ENCODE results near the gene DTX3.

The DTX3 gene

DNA sequence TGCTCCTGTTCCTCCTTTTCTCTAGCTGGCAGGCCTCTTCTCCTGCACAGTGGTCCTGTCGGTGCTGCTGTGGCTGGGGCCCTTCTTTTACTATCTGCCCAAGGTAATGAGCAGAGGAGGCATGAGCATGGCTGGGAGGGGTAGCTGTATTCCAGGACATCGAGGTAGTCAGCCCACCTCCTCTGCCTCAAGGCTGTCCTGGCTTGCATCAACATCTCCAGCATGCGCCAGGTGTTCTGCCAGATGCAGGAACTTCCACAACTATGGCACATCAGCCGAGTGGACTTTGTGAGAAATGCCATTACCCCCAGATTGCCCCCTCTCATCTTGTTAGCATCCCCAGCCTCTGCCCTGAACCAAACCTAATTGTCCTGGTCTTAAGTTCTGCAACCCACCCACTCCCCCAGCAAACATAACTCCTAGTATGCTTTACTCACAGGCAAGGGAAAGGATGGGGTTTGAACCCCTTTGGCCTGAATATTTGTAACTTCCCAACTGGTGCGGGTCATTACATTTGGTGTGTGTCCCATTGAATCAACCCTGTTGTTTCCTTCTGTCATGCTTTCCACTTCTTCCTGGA is 19.3 kb downstream of the DTX3 start:
- no peak overlapping the region for H3K27ac ChIP-seq
- TF ChIP-seq, protein P1, sequence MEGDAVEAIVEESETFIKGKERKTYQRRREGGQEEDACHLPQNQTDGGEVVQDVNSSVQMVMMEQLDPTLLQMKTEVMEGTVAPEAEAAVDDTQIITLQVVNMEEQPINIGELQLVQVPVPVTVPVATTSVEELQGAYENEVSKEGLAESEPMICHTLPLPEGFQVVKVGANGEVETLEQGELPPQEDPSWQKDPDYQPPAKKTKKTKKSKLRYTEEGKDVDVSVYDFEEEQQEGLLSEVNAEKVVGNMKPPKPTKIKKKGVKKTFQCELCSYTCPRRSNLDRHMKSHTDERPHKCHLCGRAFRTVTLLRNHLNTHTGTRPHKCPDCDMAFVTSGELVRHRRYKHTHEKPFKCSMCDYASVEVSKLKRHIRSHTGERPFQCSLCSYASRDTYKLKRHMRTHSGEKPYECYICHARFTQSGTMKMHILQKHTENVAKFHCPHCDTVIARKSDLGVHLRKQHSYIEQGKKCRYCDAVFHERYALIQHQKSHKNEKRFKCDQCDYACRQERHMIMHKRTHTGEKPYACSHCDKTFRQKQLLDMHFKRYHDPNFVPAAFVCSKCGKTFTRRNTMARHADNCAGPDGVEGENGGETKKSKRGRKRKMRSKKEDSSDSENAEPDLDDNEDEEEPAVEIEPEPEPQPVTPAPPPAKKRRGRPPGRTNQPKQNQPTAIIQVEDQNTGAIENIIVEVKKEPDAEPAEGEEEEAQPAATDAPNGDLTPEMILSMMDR (conservative IDR thresholded peaks at IDR 0.05): no peak
- TF ChIP-seq ZFX (IDR thresholded peaks at IDR 0.05): no peak

DNA sequence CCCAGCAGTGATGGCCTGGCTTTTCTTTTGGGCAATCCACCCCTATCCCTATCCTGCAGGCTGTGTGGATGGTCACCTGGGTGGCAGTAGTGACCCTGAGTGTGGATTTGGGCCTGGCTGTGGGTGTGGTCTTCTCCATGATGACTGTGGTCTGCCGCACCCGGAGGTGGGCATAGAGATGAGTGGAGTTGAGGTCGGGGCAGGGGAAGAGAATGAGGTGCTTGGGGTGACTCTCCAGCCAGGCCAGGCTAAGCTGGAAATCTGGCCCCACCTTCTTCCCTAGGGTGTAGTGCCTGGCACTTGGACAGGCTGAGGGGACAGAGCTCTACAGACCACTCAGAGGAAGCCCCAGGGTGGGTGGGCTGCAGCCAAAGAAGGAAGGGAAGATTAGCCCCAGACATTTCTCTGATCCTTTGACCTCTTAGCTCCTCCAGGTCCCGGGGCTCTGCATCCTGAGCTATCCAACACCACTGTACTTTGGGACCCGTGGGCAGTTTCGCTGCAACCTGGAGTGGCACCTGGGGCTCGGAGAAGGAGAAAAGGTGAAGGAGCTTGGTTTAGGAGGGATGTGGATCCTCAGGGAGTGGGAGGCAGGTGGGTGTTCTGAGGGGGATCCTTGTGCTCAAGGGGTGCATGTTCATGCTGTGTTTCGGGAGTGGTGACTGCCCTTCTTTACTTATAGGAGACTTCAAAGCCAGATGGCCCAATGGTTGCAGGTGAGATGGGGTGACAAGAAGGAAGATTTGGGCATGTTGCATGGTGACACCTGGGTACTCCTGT is 20.0 kb downstream of the DTX3 start:
- TF ChIP-seq, protein P1 (conservative IDR thresholded peaks at IDR 0.05): no peak
- TF ChIP-seq ZFX (IDR thresholded peaks at IDR 0.05): no peak
- no peak overlapping the region for H3K27ac ChIP-seq

DNA sequence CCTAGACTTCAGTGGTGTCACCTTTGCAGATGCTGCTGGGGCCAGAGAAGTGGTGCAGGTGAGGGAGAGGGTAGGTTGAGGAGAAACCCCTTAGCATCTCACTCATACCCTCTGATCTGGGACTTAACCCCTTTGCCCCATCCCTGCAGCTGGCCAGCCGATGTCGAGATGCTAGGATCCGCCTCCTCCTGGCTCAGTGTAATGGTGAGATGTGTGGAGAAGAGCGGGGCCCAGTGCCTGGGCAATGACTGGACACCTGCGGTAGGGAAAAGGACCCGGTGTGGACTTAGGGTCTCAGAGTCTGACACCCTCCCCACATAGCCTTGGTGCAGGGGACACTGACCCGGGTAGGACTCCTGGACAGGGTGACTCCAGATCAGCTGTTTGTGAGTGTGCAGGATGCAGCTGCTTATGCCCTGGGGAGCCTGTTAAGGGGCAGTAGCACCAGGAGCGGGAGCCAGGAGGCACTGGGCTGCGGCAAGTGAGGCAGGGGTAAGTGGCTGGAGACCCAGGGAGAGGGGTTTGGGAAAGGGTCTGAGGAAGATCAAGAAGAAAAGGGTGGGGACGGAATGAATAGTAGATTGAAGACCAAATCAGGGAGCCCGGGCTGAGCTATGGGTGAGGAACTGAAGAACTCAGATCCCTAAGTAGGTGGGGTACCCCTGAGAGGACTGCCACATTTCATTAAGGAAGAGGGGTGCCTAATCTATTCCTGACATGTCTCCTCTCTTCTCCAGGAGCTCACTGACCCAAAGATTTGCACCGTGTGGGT is 20.8 kb downstream of the DTX3 start:
- TF ChIP-seq ZFX (IDR thresholded peaks at IDR 0.05): no peak
- TF ChIP-seq, protein P1 (conservative IDR thresholded peaks at IDR 0.05): no peak
- no peak overlapping the region for H3K27ac ChIP-seq

DNA sequence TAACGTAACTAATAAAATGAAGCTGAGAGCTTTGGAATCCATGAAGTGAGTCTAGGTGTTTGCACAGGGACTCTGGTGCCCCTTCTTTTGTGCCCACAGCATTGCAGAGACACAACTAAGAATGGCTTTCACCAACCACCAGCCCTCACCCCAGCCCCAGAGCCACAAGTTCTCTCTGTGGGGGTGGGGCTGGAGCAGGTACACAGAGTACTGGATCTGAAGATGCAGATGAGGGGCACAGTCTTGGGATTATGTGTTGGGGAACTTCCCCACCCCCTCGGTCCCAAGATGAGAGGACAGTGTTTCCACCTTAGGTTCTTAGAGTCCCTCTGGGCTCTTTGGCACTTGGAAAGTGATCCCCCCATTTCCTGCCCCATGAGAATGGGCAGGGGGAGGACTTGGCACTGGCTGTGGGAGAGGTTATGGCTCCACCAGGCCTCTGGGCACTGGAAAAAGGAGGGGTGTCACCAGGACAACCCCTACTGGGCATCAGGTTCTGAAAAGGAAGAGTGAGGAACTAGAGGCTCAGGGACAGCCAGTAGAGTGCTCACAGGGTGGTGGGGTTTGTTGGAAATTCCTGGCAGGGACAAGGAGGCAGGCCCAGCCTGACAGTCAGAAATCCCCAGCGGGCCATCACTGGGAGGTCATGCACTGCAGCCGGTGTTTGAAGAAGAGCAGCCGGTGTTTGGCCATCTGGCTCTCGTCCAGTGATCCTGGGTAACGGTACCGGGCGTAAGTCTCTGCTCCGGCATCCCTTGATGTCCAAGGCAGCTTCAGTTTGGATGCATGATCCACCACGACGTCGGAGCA is 21.7 kb downstream of the DTX3 start:
- H3K27ac ChIP-seq: no peak overlapping the region
- TF ChIP-seq, protein P1 (conservative IDR thresholded peaks at IDR 0.05): no peak
- no peak for TF ChIP-seq ZFX (IDR thresholded peaks at IDR 0.05)

DNA sequence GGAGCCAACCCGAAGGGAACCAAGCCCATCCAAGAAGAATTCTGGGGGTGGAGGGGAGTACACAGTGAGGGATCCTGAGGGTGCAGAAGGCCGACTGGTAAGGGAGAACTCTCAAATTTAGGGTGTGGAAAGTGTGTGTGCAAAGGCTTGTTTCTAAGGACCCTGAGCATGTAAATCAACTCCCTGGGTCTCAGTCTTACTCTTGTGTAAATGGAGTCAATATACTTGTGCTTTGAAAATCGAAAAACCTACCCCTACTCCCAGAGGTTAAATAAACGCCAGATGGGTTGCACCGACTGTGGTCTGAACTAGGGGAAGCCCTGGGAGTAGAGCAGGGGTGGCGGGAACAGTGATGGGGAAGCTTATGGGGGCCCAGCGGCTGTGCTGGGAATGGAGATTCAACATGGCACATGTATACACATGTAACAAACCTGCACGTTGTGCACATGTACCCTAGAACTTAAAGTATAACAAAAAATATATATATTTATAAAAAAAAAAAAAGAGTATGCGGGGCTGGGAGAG is 22.4 kb downstream of the DTX3 start:
- H3K27ac ChIP-seq: no peak overlapping the region
- no peak for TF ChIP-seq ZFX (IDR thresholded peaks at IDR 0.05)
- TF ChIP-seq, protein P1 (conservative IDR thresholded peaks at IDR 0.05): no peak

DNA sequence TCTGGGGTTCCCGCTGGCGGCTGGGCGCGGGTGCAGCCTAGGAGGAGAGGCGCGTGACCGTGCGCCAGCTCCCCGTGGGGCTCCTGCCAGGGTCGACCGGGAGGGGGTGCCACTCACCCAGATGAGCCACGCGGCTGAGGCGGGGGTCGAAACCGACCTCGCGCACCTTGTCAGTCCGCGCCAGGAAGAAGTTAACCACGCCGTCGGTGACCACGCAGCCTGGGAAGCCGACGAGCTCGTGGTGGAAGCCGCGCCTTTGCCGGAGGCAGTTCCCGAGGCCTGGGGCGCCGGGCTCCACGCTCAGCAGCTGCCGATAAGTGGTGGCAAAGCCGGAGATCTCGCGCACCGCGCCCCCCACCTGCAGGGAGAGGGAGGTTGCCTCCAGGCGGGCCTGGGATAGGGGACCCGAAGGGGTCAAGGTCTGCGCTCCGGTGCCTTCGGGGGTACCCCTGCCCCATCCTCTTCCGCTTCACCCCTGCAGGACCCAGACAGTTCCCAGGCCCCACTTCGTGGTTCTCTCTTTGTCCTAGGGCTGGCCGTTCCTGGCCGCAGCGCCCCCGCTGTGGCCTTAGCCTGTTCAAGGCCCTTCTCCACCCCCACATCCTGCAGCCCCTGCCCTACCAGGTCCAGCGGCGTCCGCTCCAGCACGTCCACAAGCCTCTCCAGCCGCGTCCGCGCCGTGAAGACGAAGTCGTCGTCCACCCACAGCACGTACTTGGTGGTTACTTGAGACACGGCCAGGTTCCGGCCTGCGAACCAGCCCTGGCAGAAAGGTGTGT is 23.1 kb downstream of the DTX3 start:
- TF ChIP-seq, protein P1 (conservative IDR thresholded peaks at IDR 0.05): no peak
- no peak for TF ChIP-seq ZFX (IDR thresholded peaks at IDR 0.05)
- no peak overlapping the region for H3K27ac ChIP-seq

Measured in C4-2B (cell line).